Right cardiac atrium (tissue), 5 donors: ENCODE measurements around the gene CAMSAP1. TPM values are rescaled to one million over a fixed set of nuclear protein-coding genes. Genes with fewer than 3 reads are reported as not detected.
A peak's percentile ranks its signal among the peaks of the same experiment; 100 is the strongest.
"Not testable (repeated sequence)": the region's sequence is repeated elsewhere in the genome, so short reads cannot be mapped to it uniquely, and the experiment has no call there.

Experiments
- ATAC-seq, 2 donors: fragments of 200-7000 bp; cut with Tn5 transposase; one replicate each; pipeline versions ENCODE4 v1.8.0 to v1.9.1; 2020; ENCODE audit warnings: moderate library complexity in 2 of 2, mild to moderate bottlenecking in 1 of 2
- DNase-seq, 3 donors: peaks; one replicate each; pipeline ENCODE4 v3.0.0-alpha.2; 2020
- H3K27ac ChIP-seq: one replicate; pipeline ENCODE4 v1.5.1; 2013; ENCODE audit warnings: mild to moderate bottlenecking, low read length, control low read depth, moderate library complexity
- H3K27me3 ChIP-seq: one replicate; pipeline ENCODE4 v1.6.1; 2013; ENCODE audit not compliant: control insufficient read depth, insufficient read depth
- H3K4me1 ChIP-seq: one replicate; pipeline ENCODE4 v1.6.1; 2013; ENCODE audit warnings: low read length; ENCODE audit not compliant: control insufficient read depth, insufficient read depth
- H3K4me3 ChIP-seq: one replicate; pipeline ENCODE4 v1.5.1; 2013; ENCODE audit warnings: low read length, control low read depth
- H3K9me3 ChIP-seq: one replicate; pipeline ENCODE4 v1.6.1; 2013; ENCODE audit warnings: low read length; ENCODE audit not compliant: control insufficient read depth
- WGBS: extraction: QIAGEN DNeasy Blood & Tissue Kit; methylation state at CpG from one replicate; pipeline ENCODE4 v1.1.7; 2013; 5-methylcytosine and 5-hydroxymethylcytosine counted together
- intact Hi-C, 4 donors: fragments of 100-400 bp; cut with DNase I; formaldehyde crosslinking; loops; one replicate each; pipeline versions ENCODE4 v1.11.0 to v1.14.0; 2022 to 2023
- polyA plus RNA-seq: library from polyadenylated mRNA; stranded (reverse); fragments of 200-250 nt; gene quantifications from one replicate; pipeline ENCODE4 v1.2.3, GENCODE V29; 2013
- total RNA-seq, 4 donors: library from RNA; stranded (reverse); fragmentation: NEBNext Ultra II Directional; extraction: Animal tissue kit (Norgen Biotek cat#: 25700); gene quantifications; one replicate each; pipeline ENCODE4 v1.2.1, GENCODE V29; 2021
- donor health status: healthy with polysubstance abuse.
- donor health status: DM: no; HTN: yes; CAD: no.
- donor health status: DM: no; HTN: no; CAD: no.
- donor health status: DM: no; HTN: yes; CAD: no; lungs with severe emphysema.
- donor health status: DM: yes; HTN: yes; CAD: no.

The CAMSAP1 gene
- total and polyA plus RNA-seq, 5 donors: 10.0 to 22.8 (median 18.2) TPM

GRCh38 chr9:135926402-135927194 lies 19.3 kb upstream of the CAMSAP1 start:
- intact Hi-C loops: no loop called here
- 74% methylated on average over 27 of the region's 27 CpGs for WGBS
- Histone ChIP-seq H3K27me3 (no peaks in the 10 kb centered on the region), H3K9me3 (no peaks in the 10 kb centered on the region), H3K27ac (no peak overlapping the region), H3K4me3 (no peak overlapping the region), H3K4me1 (no peaks in the 10 kb centered on the region)
- ATAC-seq (peak; percentile 25 to 44), DNase-seq (peak in 1 of 3 donors; percentile 42)

GRCh38 chr9:135925496-135926133 lies 18.3 kb upstream of the CAMSAP1 start:
- 92% methylated on average over 19 of the region's 19 CpGs for WGBS
- Histone ChIP-seq H3K27ac (no peak overlapping the region), H3K9me3 (no peaks in the 10 kb centered on the region), H3K4me1 (no peaks in the 10 kb centered on the region), H3K27me3 (no peaks in the 10 kb centered on the region), H3K4me3 (no peak overlapping the region)
- ATAC-seq (no peak), DNase-seq (no peak)
- intact Hi-C loops: no loop called here

- intact Hi-C loops: no loop called here
- Histone ChIP-seq H3K27ac (no peak overlapping the region), H3K4me1 (no peaks in the 10 kb centered on the region), H3K4me3 (no peak overlapping the region), H3K9me3 (no peaks in the 10 kb centered on the region), H3K27me3 (no peaks in the 10 kb centered on the region)
- DNase-seq (no peak), ATAC-seq (no peak)
- WGBS: 86% methylated on average over 27 of the region's 27 CpGs
Measured at GRCh38 chr9:135924628-135925338, 17.4 kb upstream of the CAMSAP1 start.

GRCh38 chr9:135923508-135923907 lies 16.2 kb upstream of the CAMSAP1 start:
- intact Hi-C loops: no loop called here
- DNase-seq (no peak), ATAC-seq (no peak)
- Histone ChIP-seq H3K27ac (no peak overlapping the region), H3K9me3 (no peaks in the 10 kb centered on the region), H3K4me1 (no peaks in the 10 kb centered on the region), H3K27me3 (no peaks in the 10 kb centered on the region), H3K4me3 (no peak overlapping the region)
- 97% methylated on average over 13 of the region's 13 CpGs for WGBS

- Histone ChIP-seq H3K27me3 (no peaks in the 10 kb centered on the region), H3K27ac (no peak overlapping the region), H3K4me3 (no peak overlapping the region), H3K9me3 (no peaks in the 10 kb centered on the region), H3K4me1 (no peaks in the 10 kb centered on the region)
- no peak for ATAC-seq
- 87% methylated on average over 14 of the region's 14 CpGs for WGBS
- DNase-seq: no peak
- intact Hi-C loops: no loop called here
Measured at GRCh38 chr9:135921749-135922310, 14.5 kb upstream of the CAMSAP1 start.

GRCh38 chr9:135920973-135921585 lies 13.7 kb upstream of the CAMSAP1 start:
- ATAC-seq (peak; percentile 21 to 38), DNase-seq (no peak)
- no peak overlapping the region for H3K27ac ChIP-seq
- intact Hi-C loops: no loop called here
- H3K4me1 ChIP-seq: no peaks in the 10 kb centered on the region
- no peak overlapping the region for H3K4me3 ChIP-seq
- WGBS: 81% methylated on average over 24 of the region's 24 CpGs
- H3K27me3 ChIP-seq: no peaks in the 10 kb centered on the region
- no peaks in the 10 kb centered on the region for H3K9me3 ChIP-seq

- H3K4me1 ChIP-seq: no peaks in the 10 kb centered on the region
- peak in 1 of 2 donors; percentile 19 for ATAC-seq
- H3K4me3 ChIP-seq: no peak overlapping the region
- H3K27me3 ChIP-seq: no peaks in the 10 kb centered on the region
- no peak for DNase-seq
- intact Hi-C loops: no loop called here
- WGBS: 92% methylated on average over 15 of the region's 15 CpGs
- no peaks in the 10 kb centered on the region for H3K9me3 ChIP-seq
- no peak overlapping the region for H3K27ac ChIP-seq
Measured at GRCh38 chr9:135920256-135920930, 13.0 kb upstream of the CAMSAP1 start.

- ATAC-seq (peak in 1 of 2 donors; percentile 25), DNase-seq (no peak)
- H3K27me3 ChIP-seq: no peaks in the 10 kb centered on the region
- WGBS: 97% methylated on average over 11 of the region's 11 CpGs
- H3K27ac ChIP-seq: no peak overlapping the region
- no peaks in the 10 kb centered on the region for H3K4me1 ChIP-seq
- no peak overlapping the region for H3K4me3 ChIP-seq
- H3K9me3 ChIP-seq: no peaks in the 10 kb centered on the region
- intact Hi-C loops: no loop called here
Measured at GRCh38 chr9:135919318-135919890, 12.1 kb upstream of the CAMSAP1 start.

GRCh38 chr9:135916227-135916626 lies 8.9 kb upstream of the CAMSAP1 start:
- H3K4me1 ChIP-seq, ATAC-seq, intact Hi-C loops, H3K27ac ChIP-seq, DNase-seq, H3K9me3 ChIP-seq, H3K27me3 ChIP-seq, H3K4me3 ChIP-seq: not testable (repeated sequence)
- 99% methylated on average over 12 of the region's 12 CpGs for WGBS

- no peak for DNase-seq
- 97% methylated on average over 1 of the region's 1 CpG for WGBS
- Histone ChIP-seq H3K27me3 (no peaks in the 10 kb centered on the region), H3K27ac (no peak overlapping the region), H3K4me1 (no peaks in the 10 kb centered on the region), H3K9me3 (no peaks in the 10 kb centered on the region), H3K4me3 (no peak overlapping the region)
- peak in 1 of 2 donors; percentile 25 for ATAC-seq
- intact Hi-C loops: no loop called here
Measured at GRCh38 chr9:135914921-135915320, 7.6 kb upstream of the CAMSAP1 start.
